Effector memory CD8-positive, alpha-beta T cell (primary cell): ENCODE measurements around the gene DDX52.

ENCODE experiments used
- ATAC-seq: fragments of 150-1000 bp; cut with Tn5 transposase; replicated peaks from 2 replicates; pipeline ENCODE4 v1.10.0; 2021; ENCODE audit warnings: mild to moderate bottlenecking, moderate library complexity
- DNase-seq, 3 experiments: peaks; one replicate each; pipeline ENCODE4 v3.0.0; 2021
- H3K27ac Mint-ChIP-seq, 2 donors: one replicate each; pipeline ENCODE4 v1.8.0; 2022; ENCODE audit warnings: mild to moderate bottlenecking in 2 of 2, mixed read lengths in 2 of 2, moderate library complexity in 2 of 2
- H3K27me3 Mint-ChIP-seq, 2 donors: one replicate each; pipeline ENCODE4 v1.8.0; 2022; ENCODE audit warnings: mixed read lengths in 2 of 2
- H3K36me3 Mint-ChIP-seq: one replicate; pipeline ENCODE4 v1.8.0; 2022; ENCODE audit warnings: mild to moderate bottlenecking, moderate library complexity, mixed read lengths; ENCODE audit not compliant: insufficient read depth
- H3K4me1 Mint-ChIP-seq, 2 donors: one replicate each; pipeline ENCODE4 v1.8.0; 2022; ENCODE audit warnings: low read depth in 2 of 2, mixed read lengths in 2 of 2
- H3K4me3 Mint-ChIP-seq, 2 donors: one replicate each; pipeline ENCODE4 v1.8.0; 2022; ENCODE audit warnings: mild to moderate bottlenecking in 2 of 2, mixed read lengths in 2 of 2, moderate library complexity in 2 of 2
- H3K9me3 Mint-ChIP-seq, 2 donors: one replicate each; pipeline ENCODE4 v1.8.0; 2022; ENCODE audit warnings: mixed read lengths in 2 of 2

The DDX52 gene

GRCh38 chr17:37605081-37605480 lies 38.2 kb downstream of the DDX52 start:
- peak overlapping the region; percentile 93 to 95 for H3K27ac Mint-ChIP-seq

DNA sequence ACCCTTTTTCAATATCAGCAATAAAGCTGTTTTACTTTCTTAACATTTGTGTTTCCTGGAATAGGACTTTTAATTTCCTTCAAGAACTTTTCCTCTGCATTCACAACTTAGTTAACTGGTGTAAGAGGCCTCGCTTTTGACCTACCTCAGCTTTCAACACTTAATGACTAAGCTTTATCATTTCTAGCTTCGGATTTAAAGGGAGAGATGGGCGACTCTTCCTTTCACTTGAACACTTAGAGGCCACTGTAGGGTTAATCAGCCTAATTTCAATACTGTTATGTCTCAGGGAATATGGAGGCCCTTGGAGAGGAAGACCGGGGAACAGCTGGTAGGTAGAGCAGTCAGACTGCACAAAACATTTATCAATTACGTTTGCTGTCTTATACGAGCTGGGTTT lies 38.7 kb downstream of the DDX52 start:
- H3K9me3 Mint-ChIP-seq: no peaks in the 10 kb centered on the region
- ATAC-seq (no peak), DNase-seq (no peak)
- H3K4me3 Mint-ChIP-seq: peak overlapping the region; percentile 83 to 93
- H3K36me3 Mint-ChIP-seq: peaks cover 30% of the 10 kb centered on the region
- no peaks in the 10 kb centered on the region for H3K27me3 Mint-ChIP-seq
- H3K27ac Mint-ChIP-seq: peak overlapping the region; percentile 93 to 95
- peaks cover 35 to 64% of the 10 kb centered on the region in 2 donors for H3K4me1 Mint-ChIP-seq

More at GRCh38 chr17:37605081-37605480, 38.2 kb downstream of the DDX52 start:
- no peak for ATAC-seq
- Mint-ChIP-seq H3K9me3 (no peaks in the 10 kb centered on the region), H3K4me1 (peaks cover 35 to 59% of the 10 kb centered on the region in 2 donors), H3K36me3 (peaks cover 30% of the 10 kb centered on the region), H3K27me3 (no peaks in the 10 kb centered on the region), H3K4me3 (peak overlapping the region; percentile 83 to 93)
- DNase-seq: no peak

DNA sequence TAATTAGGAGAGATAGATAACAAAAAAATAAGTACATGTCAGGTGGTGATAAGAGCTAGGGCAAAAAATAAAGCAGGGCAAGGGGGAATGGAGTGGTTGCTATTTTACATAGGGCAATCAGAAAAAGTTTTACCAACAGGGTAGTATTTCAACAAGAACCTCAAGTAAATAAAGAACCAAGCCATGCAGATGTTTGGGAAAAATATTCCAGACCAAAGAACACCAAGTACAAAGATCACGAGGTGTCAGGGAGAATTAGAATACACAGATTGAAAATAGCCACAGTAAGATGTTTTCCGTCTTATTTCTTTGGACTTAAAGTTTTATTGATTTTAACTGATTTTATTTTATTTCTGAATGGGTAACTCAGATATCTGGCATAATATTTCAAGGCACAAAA lies 45.1 kb downstream of the DDX52 start:
- DNase-seq (no peak), ATAC-seq (no peak)
- H3K9me3 Mint-ChIP-seq: no peaks in the 10 kb centered on the region
- H3K27me3 Mint-ChIP-seq: no peaks in the 10 kb centered on the region
- peaks cover 33 to 57% of the 10 kb centered on the region in 2 donors for H3K4me1 Mint-ChIP-seq
- peaks cover 67% of the 10 kb centered on the region for H3K36me3 Mint-ChIP-seq
- no peak overlapping the region for H3K4me3 Mint-ChIP-seq
- peak overlapping the region; percentile 81 to 83 for H3K27ac Mint-ChIP-seq

DNA sequence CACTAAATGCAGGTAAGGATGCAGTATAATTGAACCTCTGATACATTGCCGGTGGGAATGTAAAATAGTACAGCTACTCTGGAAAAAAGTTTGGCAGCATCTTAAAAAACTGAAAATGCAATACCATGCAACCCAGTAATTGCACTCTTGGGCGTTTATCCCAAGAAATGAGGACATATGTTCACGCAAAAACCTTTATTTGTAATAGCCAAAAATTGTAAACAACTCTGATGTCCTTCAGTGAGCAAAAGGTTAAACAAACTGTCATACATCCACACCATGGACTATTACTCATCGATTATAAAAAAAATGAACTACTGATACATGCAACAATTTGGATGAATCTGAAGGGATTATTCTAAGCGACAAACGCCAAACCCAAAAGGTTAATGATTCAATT lies 51.0 kb downstream of the DDX52 start:
- Mint-ChIP-seq H3K4me3 (peak overlapping the region in 1 of 2 donors; percentile 55), H3K36me3 (peaks cover 73% of the 10 kb centered on the region), H3K4me1 (peaks cover 36 to 61% of the 10 kb centered on the region in 2 donors), H3K27ac (peak overlapping the region; percentile 39 to 57), H3K27me3 (no peaks in the 10 kb centered on the region), H3K9me3 (no peaks in the 10 kb centered on the region)
- ATAC-seq (no peak), DNase-seq (no peak)

- no peaks in the 10 kb centered on the region for H3K9me3 Mint-ChIP-seq
- no peak overlapping the region for H3K4me3 Mint-ChIP-seq
- no peak for ATAC-seq
- peaks cover 82% of the 10 kb centered on the region for H3K36me3 Mint-ChIP-seq
- peaks cover 24 to 26% of the 10 kb centered on the region in 2 donors for H3K4me1 Mint-ChIP-seq
- no peak for DNase-seq
- no peaks in the 10 kb centered on the region for H3K27me3 Mint-ChIP-seq
- H3K27ac Mint-ChIP-seq: no peak overlapping the region
Measured at GRCh38 chr17:37585066-37585465, 58.2 kb downstream of the DDX52 start.

GRCh38 chr17:37576281-37576680 lies 67.0 kb downstream of the DDX52 start:
- ATAC-seq (no peak), DNase-seq (no peak)
- Mint-ChIP-seq H3K36me3 (peaks cover 93% of the 10 kb centered on the region), H3K9me3 (no peaks in the 10 kb centered on the region), H3K4me1 (peaks cover 8 to 30% of the 10 kb centered on the region in 2 donors), H3K27ac (peak overlapping the region in 1 of 2 donors; percentile 54), H3K27me3 (no peaks in the 10 kb centered on the region), H3K4me3 (no peak overlapping the region)

GRCh38 chr17:37574427-37574826 lies 68.8 kb downstream of the DDX52 start:
- ATAC-seq: no peak

DNA sequence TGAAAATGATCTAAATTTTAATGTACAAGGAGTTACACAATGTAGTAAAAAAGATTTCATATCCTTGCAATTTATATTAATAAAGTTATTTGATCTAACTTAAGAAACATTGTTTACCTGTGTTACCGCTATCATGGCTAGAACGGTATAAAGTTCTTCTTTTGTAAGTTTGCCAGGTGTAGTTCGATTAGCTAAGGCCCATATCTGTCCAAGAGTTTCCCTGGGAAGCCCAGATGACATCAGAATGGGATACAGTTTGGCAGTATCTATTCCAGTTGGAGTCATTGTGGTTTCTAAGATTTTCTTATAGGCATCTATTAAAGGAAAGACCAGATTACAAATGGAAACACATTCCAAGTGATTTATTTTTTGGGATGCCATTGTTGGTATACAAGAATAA lies 71.6 kb downstream of the DDX52 start:
- Mint-ChIP-seq H3K4me1 (peaks cover 3 to 22% of the 10 kb centered on the region in 2 donors), H3K9me3 (no peaks in the 10 kb centered on the region), H3K36me3 (peaks cover 95% of the 10 kb centered on the region), H3K27me3 (no peaks in the 10 kb centered on the region), H3K27ac (peak overlapping the region in 1 of 2 donors; percentile 82), H3K4me3 (no peak overlapping the region)
- DNase-seq: no peak
- ATAC-seq: no peak

More at GRCh38 chr17:37574427-37574826, 68.8 kb downstream of the DDX52 start:
- Mint-ChIP-seq H3K9me3 (no peaks in the 10 kb centered on the region), H3K27me3 (no peaks in the 10 kb centered on the region), H3K4me1 (peaks cover 5 to 30% of the 10 kb centered on the region in 2 donors), H3K27ac (peak overlapping the region; percentile 20 to 82), H3K4me3 (no peak overlapping the region), H3K36me3 (peaks cover 94% of the 10 kb centered on the region)
- no peak for DNase-seq

- Mint-ChIP-seq H3K4me1 (peaks cover 3 to 22% of the 10 kb centered on the region in 2 donors), H3K27me3 (no peaks in the 10 kb centered on the region), H3K27ac (peak overlapping the region in 1 of 2 donors; percentile 72), H3K9me3 (no peaks in the 10 kb centered on the region), H3K36me3 (peaks cover 87% of the 10 kb centered on the region), H3K4me3 (no peak overlapping the region)
- DNase-seq (no peak), ATAC-seq (peak; percentile 36)
Measured at GRCh38 chr17:37570527-37571093, 72.6 kb downstream of the DDX52 start.

- H3K36me3 Mint-ChIP-seq: peaks cover 88% of the 10 kb centered on the region
- H3K9me3 Mint-ChIP-seq: no peaks in the 10 kb centered on the region
- no peak for ATAC-seq
- DNase-seq: no peak
- peaks cover 3 to 19% of the 10 kb centered on the region in 2 donors for H3K4me1 Mint-ChIP-seq
- H3K27me3 Mint-ChIP-seq: no peaks in the 10 kb centered on the region
- H3K4me3 Mint-ChIP-seq: no peak overlapping the region
- H3K27ac Mint-ChIP-seq: peak overlapping the region in 1 of 2 donors; percentile 24
Measured at GRCh38 chr17:37568350-37569053, 74.7 kb downstream of the DDX52 start.

DNA sequence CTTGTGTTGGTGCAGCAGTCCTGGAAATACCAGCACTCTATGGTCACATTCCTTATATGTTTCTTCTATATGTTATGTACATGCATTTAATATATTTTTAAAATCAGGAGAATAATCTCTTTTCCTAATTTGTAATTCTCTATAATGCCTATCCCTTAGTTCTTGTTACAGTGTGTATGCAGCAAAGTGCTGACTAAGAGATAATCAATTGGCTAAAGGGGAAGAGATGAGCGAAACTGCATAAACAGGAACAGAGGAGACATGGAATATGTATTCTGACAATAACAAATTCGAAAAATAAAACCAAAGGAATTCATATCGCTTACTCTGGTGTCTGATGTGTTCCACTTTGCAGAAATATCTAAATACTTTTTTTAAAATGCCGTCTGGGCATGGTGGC lies 75.7 kb downstream of the DDX52 start:
- H3K27me3 Mint-ChIP-seq: no peaks in the 10 kb centered on the region

DNA sequence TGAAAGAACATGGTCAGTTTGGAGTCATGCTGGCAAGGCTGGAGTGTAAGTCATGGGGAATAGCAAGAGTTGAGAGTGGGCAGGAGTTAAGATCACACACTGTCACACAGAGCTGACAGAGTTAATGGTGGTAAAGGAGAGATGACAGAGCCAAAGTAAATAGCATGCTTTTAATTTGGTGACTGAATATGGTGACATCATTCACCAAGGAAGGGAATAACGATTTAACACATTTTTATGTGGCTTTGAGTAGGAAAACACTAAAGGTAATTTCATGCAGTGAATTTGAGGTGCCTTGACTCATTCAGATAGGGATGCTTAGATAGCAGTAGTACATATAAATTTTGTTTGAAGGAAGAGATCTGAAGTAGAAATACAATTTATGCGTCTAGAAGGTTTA lies 76.1 kb downstream of the DDX52 start:
- no peak overlapping the region for H3K4me3 Mint-ChIP-seq
- H3K9me3 Mint-ChIP-seq: no peaks in the 10 kb centered on the region
- H3K27me3 Mint-ChIP-seq: no peaks in the 10 kb centered on the region
- peaks cover 3 to 14% of the 10 kb centered on the region in 2 donors for H3K4me1 Mint-ChIP-seq
- peaks cover 85% of the 10 kb centered on the region for H3K36me3 Mint-ChIP-seq
- ATAC-seq (no peak), DNase-seq (no peak)
- H3K27ac Mint-ChIP-seq: peak overlapping the region in 1 of 2 donors; percentile 9

More for the DNA sequence above, 75.7 kb downstream of the DDX52 start:
- Mint-ChIP-seq H3K9me3 (no peaks in the 10 kb centered on the region), H3K27ac (no peak overlapping the region), H3K4me3 (no peak overlapping the region), H3K36me3 (peaks cover 85% of the 10 kb centered on the region), H3K4me1 (peaks cover 3 to 15% of the 10 kb centered on the region in 2 donors)
- no peak for DNase-seq
- ATAC-seq: no peak

GRCh38 chr17:37564252-37564651 lies 79.0 kb downstream of the DDX52 start:
- peaks cover 86% of the 10 kb centered on the region for H3K36me3 Mint-ChIP-seq
- ATAC-seq: no peak
- H3K4me3 Mint-ChIP-seq: no peak overlapping the region

More at GRCh38 chr17:37564252-37564651, 79.0 kb downstream of the DDX52 start:
- peaks cover 5 to 14% of the 10 kb centered on the region in 2 donors for H3K4me1 Mint-ChIP-seq
- no peak for DNase-seq
- H3K9me3 Mint-ChIP-seq: no peaks in the 10 kb centered on the region
- peak overlapping the region; percentile 73 to 80 for H3K27ac Mint-ChIP-seq
- no peaks in the 10 kb centered on the region for H3K27me3 Mint-ChIP-seq
